IMR-90 (cell line): Measurements from ENCODE around the gene ZNF618.

Experiments used
- BHLHE40 ChIP-seq: fragments of 150-350 bp; IDR thresholded peaks from 2 replicates; pipeline ENCODE4 v1.6.1; 2016; ENCODE audit warnings: mild to moderate bottlenecking, low read depth, low read length
- CEBPB ChIP-seq: IDR thresholded peaks from 2 replicates; pipeline ENCODE4 v1.6.1; 2012; ENCODE audit warnings: low read depth, low read length, improper control_type of control experiment
- CHD1 ChIP-seq: IDR thresholded peaks from 2 replicates; pipeline ENCODE4 v1.6.1; 2012; ENCODE audit warnings: low read depth, low read length, improper control_type of control experiment
- CTCF ChIP-seq: conservative IDR thresholded peaks from 2 replicates; pipeline ENCODE4 v1.5.1; 2012; ENCODE audit warnings: mild to moderate bottlenecking, low read depth, low read length, improper control_type of control experiment
- ELK1 ChIP-seq: fragments of 150-350 bp; IDR thresholded peaks from 2 replicates; pipeline ENCODE4 v1.6.1; 2016; ENCODE audit warnings: low read depth, mild to moderate bottlenecking, low read length, moderate library complexity, borderline replicate concordance
- FOS ChIP-seq: fragments of 150-350 bp; IDR thresholded peaks from 2 replicates; pipeline ENCODE4 v1.6.1; 2016; ENCODE audit warnings: low read depth, low read length
- MAZ ChIP-seq: IDR thresholded peaks from 2 replicates; pipeline ENCODE4 v1.6.1; 2012; ENCODE audit warnings: low read depth, mild to moderate bottlenecking, low read length, improper control_type of control experiment, moderate library complexity, borderline replicate concordance
- MXI1 ChIP-seq: IDR thresholded peaks from 2 replicates; pipeline ENCODE4 v1.6.1; 2012; ENCODE audit warnings: low read depth, mild to moderate bottlenecking, low read length, moderate library complexity, borderline replicate concordance
- POLR2A ChIP-seq: IDR thresholded peaks from 2 replicates; pipeline ENCODE4 v1.6.1; 2012; ENCODE audit warnings: mild to moderate bottlenecking, low read depth, low read length
- RAD21 ChIP-seq: IDR thresholded peaks from 2 replicates; pipeline ENCODE4 v1.6.1; 2012; ENCODE audit warnings: low read length, improper control_type of control experiment
- RCOR1 ChIP-seq: IDR thresholded peaks from 2 replicates; pipeline ENCODE4 v1.6.1; 2012; ENCODE audit warnings: mild to moderate bottlenecking, low read length, improper control_type of control experiment; ENCODE audit not compliant: insufficient replicate concordance
- RFX5 ChIP-seq: IDR thresholded peaks from 2 replicates; pipeline ENCODE4 v1.8.0; 2012; ENCODE audit warnings: low read depth, mild to moderate bottlenecking, low read length, moderate library complexity
- SMC3 ChIP-seq: fragments of 150-350 bp; IDR thresholded peaks from 2 replicates; pipeline ENCODE4 v1.6.1; 2016; ENCODE audit warnings: low read depth, mild to moderate bottlenecking, antibody characterized with exemption, low read length, moderate library complexity
- USF2 ChIP-seq: fragments of 150-350 bp; IDR thresholded peaks from 2 replicates; pipeline ENCODE4 v1.6.1; 2017; ENCODE audit warnings: mild to moderate bottlenecking, antibody characterized with exemption, low read length, low read depth

GRCh38 chr9:114071197-114071795 lies 195.2 kb downstream of the ZNF618 start:
- TF ChIP-seq CTCF (no peak), RAD21 (no peak), POLR2A (no peak), MXI1 (no peak), RCOR1 (no peak), CEBPB (no peak), CHD1 (no peak), RFX5 (no peak), USF2 (no peak), SMC3 (no peak), MAZ (no peak), FOS (no peak), BHLHE40 (no peak), ELK1 (no peak)
